Measurements from ENCODE around the gene PPT2. TPM values are rescaled to one million over a fixed set of nuclear protein-coding genes. Genes with fewer than 3 reads are reported as not detected.

Gene PPT2
- total and polyA plus RNA-seq, 2 experiments from 2014 or later: 8.9 to 20.6 TPM

- Mint-ChIP-seq H3K36me3 (ENCODE audit: low read depth) (no peaks in the 10 kb centered on the region), H3K27ac (no peak overlapping the region), H3K4me3 (no peak overlapping the region), H3K9me3 (peaks cover 3% of the 10 kb centered on the region; the same call in 2 of the 3 replicates), H3K4me1 (peaks cover 3% of the 10 kb centered on the region; the same call in 2 of the 3 replicates), H3K27me3 (ENCODE audit: insufficient read depth, low read depth, poor library complexity) (no peaks in the 10 kb centered on the region)
- H3K36me3 ChIP-seq (ENCODE audit: insufficient read depth): no peaks in the 10 kb centered on the region
- no peak overlapping the region for H3K4me3 ChIP-seq
- H3K27me3 ChIP-seq (ENCODE audit: insufficient read depth): no peaks in the 10 kb centered on the region
- no peaks in the 10 kb centered on the region for H4K20me1 ChIP-seq (replicated peaks; ENCODE audit: insufficient read depth)
- no peaks in the 10 kb centered on the region for H3K9me2 ChIP-seq (ENCODE audit: insufficient read depth)
- peaks cover 4% of the 10 kb centered on the region; the same call in 1 of the 2 replicates for H3F3A ChIP-seq (replicated peaks; ENCODE audit: low read depth)
- DNase-seq (ENCODE audit: low spot score) (no peak), ATAC-seq (no peak)
- H2AFZ ChIP-seq: no peak overlapping the region
- no peak overlapping the region for H3K4me2 ChIP-seq
- peaks cover 6% of the 10 kb centered on the region; the same call in 1 of the 2 replicates for H3K4me1 ChIP-seq (ENCODE audit: insufficient read depth)
- H3K27ac ChIP-seq (ENCODE audit: low read depth): no peak overlapping the region
- TF ChIP-seq EZH2 (IDR thresholded peaks at IDR 0.05; ENCODE audit: low read depth, unreplicated experiment) (no peak), ETS1 (IDR thresholded peaks at IDR 0.05) (no peak), ZNF462 (CRISPR knock-in tag; IDR thresholded peaks at IDR 0.05) (no peak), CREB1 (CRISPR knock-in tag; IDR thresholded peaks at IDR 0.05; ENCODE audit: low read depth) (no peak)
- no peaks in the 10 kb centered on the region for H3K79me2 ChIP-seq (replicated peaks; ENCODE audit: insufficient read depth)
Observed at GRCh38 chr6:32202186-32202585, 48.2 kb downstream of the PPT2 start.

Data from GM23338 (cell line).